Calu3 (cell line): ENCODE data around the gene MLLT3. TPM values are rescaled to one million over a fixed set of nuclear protein-coding genes. Genes with fewer than 3 reads are reported as not detected.

Experiments
- BruUV-seq: library from RNA; stranded (reverse); fragments of 400-500 nt; replicated peaks from 2 replicates; lab custom pipeline; 2021; lab: Mats Ljungman, UMichigan
- CTCF ChIA-PET: fragments of 300-600 bp; sonication (Branson Sonifier 250); formaldehyde crosslinking; loops from one replicate; lab custom pipeline; 2022; ENCODE audit warnings: antibody characterized with exemption; lab: Charles Lee
- DNase-seq: peaks from one replicate; pipeline ENCODE4 v3.0.0; 2022
- H3K27ac Mint-ChIP-seq: one replicate; pipeline ENCODE4 v1.8.0; 2022; ENCODE audit warnings: mixed read lengths; ENCODE audit not compliant: unreplicated experiment
- H3K27me3 Mint-ChIP-seq: one replicate; pipeline ENCODE4 v1.8.0; 2022; ENCODE audit warnings: mixed read lengths; ENCODE audit not compliant: unreplicated experiment
- H3K36me3 Mint-ChIP-seq: one replicate; pipeline ENCODE4 v1.8.0; 2022; ENCODE audit warnings: mild to moderate bottlenecking, moderate library complexity, mixed read lengths; ENCODE audit not compliant: insufficient read depth, unreplicated experiment
- H3K4me1 Mint-ChIP-seq: one replicate; pipeline ENCODE4 v1.8.0; 2022; ENCODE audit warnings: mild to moderate bottlenecking, low read depth, mixed read lengths; ENCODE audit not compliant: unreplicated experiment
- H3K4me3 Mint-ChIP-seq: one replicate; pipeline ENCODE4 v1.8.0; 2022; ENCODE audit warnings: mild to moderate bottlenecking, low read depth, moderate library complexity, mixed read lengths; ENCODE audit not compliant: unreplicated experiment
- H3K9me3 Mint-ChIP-seq: one replicate; pipeline ENCODE4 v1.8.0; 2022; ENCODE audit warnings: low read depth, mixed read lengths; ENCODE audit not compliant: unreplicated experiment
- CTCF ChIP-seq: fragments of 200-600 bp; IDR thresholded peaks from one replicate; pipeline ENCODE4 v1.8.0; 2022; ENCODE audit warnings: antibody characterized with exemption; ENCODE audit not compliant: unreplicated experiment
- intact Hi-C: fragments of 100-400 bp; cut with micrococcal nuclease; formaldehyde crosslinking; loops from one replicate; pipeline ENCODE4 v1.10.0; 2022; ENCODE audit not compliant: unreplicated experiment
- total RNA-seq: library from RNA; stranded (reverse); gene quantifications from 2 replicates; pipeline ENCODE4 v1.2.3, GENCODE V29; 2022

The MLLT3 gene
- total RNA-seq, 1 experiment from 2014 or later, result 23.1 TPM

DNA sequence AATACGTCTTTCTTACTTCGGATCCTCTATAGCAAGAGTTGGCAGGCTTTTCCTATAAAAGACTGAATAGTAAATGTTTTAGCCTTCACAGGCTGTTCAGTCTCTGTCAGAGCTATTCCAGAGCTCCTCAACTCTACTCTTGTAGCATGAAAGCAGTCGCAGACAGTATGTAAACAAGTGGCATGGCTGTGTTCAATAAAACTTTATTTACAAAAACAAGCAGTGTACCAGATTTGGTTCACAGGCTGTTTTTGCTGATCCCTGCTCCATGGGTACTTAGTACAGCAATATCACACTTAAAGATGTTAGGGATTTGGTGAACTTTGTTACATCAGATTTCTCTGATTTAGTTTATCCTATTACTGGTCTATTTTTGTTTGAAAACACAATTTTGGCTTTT is 235.2 kb downstream of the MLLT3 start:
- DNase-seq, result no peak
- Mint-ChIP-seq H3K9me3 (no peaks in the 10 kb centered on the region), H3K4me3 (no peak overlapping the region), H3K27me3 (no peaks in the 10 kb centered on the region), H3K27ac (no peak overlapping the region), H3K36me3 (no peaks in the 10 kb centered on the region), H3K4me1 (no peaks in the 10 kb centered on the region)
- BruUV-seq, result no TSS peak
- no peak for TF ChIP-seq CTCF
- CTCF ChIA-PET, result no interaction called here
- intact Hi-C loops, result no loop called here

GRCh38 chr9:20384642-20385041 is 237.7 kb downstream of the MLLT3 start:
- no peaks in the 10 kb centered on the region for H3K9me3 Mint-ChIP-seq
- intact Hi-C loops, result no loop called here
- no peak for TF ChIP-seq CTCF
- no peak overlapping the region for H3K4me3 Mint-ChIP-seq
- peaks cover 9% of the 10 kb centered on the region for H3K4me1 Mint-ChIP-seq
- no TSS peak for BruUV-seq
- no peaks in the 10 kb centered on the region for H3K27me3 Mint-ChIP-seq
- CTCF ChIA-PET, result no interaction called here
- no peaks in the 10 kb centered on the region for H3K36me3 Mint-ChIP-seq
- no peak for DNase-seq
- no peak overlapping the region for H3K27ac Mint-ChIP-seq

GRCh38 chr9:20382460-20383071 is 239.7 kb downstream of the MLLT3 start:
- DNase-seq, result no peak
- no TSS peak for BruUV-seq
- CTCF ChIA-PET, result interaction anchor here (0.7 kb wide), 1 partner anchor 413 kb away, joined by 3 read pairs; no protein-coding TSS in a partner anchor
- TF ChIP-seq CTCF, result no peak
- H3K36me3 Mint-ChIP-seq, result no peaks in the 10 kb centered on the region
- peaks cover 17% of the 10 kb centered on the region for H3K4me1 Mint-ChIP-seq
- H3K27ac Mint-ChIP-seq, result no peak overlapping the region
- H3K9me3 Mint-ChIP-seq, result no peaks in the 10 kb centered on the region
- H3K27me3 Mint-ChIP-seq, result no peaks in the 10 kb centered on the region
- H3K4me3 Mint-ChIP-seq, result no peak overlapping the region
- intact Hi-C loops, result no loop called here

DNA sequence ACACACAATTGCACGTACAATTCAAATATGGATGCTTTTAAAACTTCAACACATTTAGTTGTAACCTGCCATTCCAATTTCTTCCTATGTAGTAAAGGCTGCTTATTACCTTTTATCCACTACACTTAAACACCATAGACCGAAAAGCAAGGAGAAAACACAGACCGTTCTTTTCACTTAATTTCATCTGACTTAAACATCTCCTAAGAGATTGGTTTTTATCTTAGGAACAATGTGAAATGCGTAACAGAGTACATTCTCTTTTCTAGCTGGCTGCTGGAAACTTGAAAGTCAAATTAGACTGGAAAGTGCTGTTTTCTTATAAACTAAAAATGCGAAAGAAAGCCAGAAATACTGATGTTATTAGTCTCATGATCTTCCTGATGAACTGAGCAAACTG is 241.8 kb downstream of the MLLT3 start:
- BruUV-seq, result no TSS peak
- no peaks in the 10 kb centered on the region for H3K27me3 Mint-ChIP-seq
- intact Hi-C loops, result no loop called here
- peaks cover 17% of the 10 kb centered on the region for H3K4me1 Mint-ChIP-seq
- peak overlapping the region; percentile 6 for H3K27ac Mint-ChIP-seq
- no peak for DNase-seq
- H3K36me3 Mint-ChIP-seq, result no peaks in the 10 kb centered on the region
- TF ChIP-seq CTCF, result no peak
- no peak overlapping the region for H3K4me3 Mint-ChIP-seq
- no peaks in the 10 kb centered on the region for H3K9me3 Mint-ChIP-seq
- CTCF ChIA-PET, result no interaction called here
